Measurements from ENCODE around the gene MTCL1.

The MTCL1 gene

DNA sequence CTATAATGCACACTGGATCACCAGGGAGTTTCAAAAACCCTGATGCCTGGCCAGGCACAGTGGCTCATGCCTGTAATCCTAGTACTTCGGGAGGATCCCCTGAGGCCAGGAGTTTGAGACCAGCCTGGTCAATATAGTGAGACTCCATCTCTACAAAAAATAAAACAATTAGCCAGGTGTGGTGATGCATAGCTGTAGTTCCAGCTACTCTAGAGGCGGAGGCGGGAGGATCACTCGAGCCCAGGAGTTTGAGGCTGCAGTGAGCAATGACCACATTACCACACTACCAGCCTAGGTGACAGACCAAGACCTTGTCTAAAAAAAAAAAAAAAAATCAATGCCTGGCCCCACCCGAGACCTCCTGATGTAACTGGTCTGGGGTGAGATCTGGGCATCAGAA is 137.2 kb downstream of the MTCL1 start:
- DNase-seq = no peak

DNA sequence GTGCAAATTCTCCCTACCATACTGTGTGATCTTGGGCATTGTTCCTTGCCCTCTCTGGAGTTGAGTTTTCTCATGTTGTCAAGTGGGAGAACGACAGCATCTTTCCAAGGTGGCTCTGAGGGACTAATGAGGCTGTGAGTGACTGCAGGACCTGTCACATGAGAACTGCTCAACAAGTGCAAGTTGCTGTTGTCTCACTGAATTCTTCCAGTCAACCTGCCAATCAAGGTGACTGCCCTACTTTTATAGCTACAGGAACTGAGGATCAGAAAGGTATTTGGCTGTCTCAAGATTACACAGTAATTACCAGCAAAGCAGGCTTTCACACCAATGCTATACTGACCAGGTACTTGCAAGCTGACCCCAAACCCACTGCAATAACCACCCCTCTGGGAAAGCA is 137.6 kb downstream of the MTCL1 start:
- DNase-seq = no peak

DNA sequence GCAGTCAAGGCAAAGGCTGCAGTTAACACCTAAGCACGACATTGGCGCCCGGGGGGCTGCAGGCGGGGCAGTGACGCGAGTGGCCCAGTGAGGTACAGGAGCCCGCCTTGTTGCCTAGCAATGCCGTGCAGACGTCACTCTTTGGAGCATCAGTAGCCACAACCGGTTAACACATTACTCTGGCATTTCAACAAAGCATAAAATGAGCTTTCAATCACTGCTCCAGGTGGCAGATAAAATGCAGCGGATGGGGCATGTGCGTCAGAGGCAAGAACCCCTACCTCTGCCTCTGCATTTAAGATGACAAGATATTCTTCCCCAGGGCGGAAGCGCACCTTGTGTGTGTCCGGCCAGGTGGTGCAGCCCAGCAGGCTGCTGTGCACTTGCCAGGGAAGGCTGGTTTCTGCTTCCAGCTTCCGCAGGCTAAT is 139.4 kb downstream of the MTCL1 start:
- no peak for DNase-seq

DNA sequence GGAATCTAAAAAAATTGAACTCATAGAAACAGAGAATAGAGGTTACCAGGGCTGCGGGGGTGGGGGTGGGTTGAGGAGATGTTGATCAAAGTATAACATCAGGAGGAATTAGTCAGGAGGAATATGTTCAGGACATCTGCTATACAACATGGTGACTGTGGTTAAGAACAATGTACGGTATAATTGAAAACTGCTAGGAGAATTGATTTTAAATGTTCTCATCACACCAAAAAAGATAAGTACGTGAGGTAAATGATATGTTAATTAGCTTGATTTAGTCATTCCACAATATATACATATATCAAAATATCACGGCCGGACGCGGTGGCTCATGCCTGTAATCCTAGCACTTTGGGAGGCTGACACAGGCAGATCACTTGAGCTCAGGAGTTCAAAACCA is 140.2 kb downstream of the MTCL1 start:
- no peak for DNase-seq

DNA sequence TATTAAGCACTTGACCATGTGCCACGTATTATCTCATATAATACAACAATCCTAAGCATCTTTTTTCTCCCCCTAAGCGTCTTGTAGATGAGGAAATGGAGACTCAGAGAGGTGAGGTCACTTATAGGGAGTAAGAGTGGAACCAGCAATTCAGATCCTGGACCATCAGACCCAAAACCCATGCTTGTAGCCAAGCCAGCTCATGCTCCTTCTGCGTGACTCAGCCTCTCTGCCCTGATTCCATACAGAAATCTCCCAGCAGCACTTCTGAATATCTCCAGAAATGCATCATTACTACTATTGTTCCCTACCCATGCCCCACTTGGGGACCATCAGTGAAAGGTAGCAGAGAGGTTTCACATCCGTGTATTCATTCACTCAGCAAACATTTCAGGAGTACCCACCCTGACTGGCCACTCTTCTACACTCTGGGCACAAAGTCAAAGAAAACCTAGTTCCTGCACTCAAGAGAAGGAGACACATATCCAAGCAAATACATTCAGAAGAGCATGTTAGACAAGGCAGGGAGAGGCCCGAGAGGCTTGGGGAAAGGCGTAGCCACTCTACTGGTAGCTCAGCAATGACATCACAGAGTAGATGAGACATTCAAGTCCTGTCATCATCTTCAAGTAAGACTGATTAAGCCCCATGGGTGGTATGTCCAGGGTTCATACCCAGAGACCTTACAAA is 141.9 kb downstream of the MTCL1 start:
- DNase-seq = no peak

DNA sequence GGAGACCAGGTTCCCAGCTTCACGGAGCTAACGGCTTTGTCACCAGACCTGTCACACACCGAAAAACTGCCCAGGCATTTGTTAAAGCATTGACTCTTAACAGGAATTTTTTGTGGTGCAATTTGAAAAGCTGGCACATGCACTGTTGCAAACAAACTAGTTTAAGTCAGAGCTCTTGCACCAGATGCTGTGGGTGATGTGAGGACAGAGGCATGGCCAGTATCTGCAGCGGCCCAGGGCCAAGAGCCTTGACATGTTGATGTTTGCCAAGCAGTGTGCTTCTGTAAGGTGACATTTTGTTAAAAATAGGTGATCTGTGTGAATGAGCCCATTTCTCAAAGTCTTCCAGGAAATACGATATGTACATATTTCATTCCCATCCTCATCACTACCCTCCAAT is 142.5 kb downstream of the MTCL1 start:
- no peak for DNase-seq

DNA sequence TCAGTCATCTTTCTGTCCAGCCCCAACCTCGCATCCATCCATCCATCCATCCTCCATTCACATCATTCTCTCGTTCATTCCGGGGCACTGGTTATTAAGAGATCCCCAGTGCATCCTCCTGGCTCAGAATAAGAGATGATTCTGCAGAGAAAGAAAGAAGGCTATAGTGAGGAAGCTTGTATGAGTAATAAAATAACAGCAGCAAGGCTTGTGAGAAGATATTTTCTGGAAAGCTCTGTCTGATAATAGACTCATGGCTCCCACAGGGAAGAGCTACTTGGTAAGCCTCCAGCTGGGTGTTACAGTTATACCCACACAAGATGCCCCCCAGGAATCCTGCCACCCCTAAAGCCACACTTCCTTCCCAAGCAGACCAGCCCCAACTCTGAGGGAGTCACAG is 143.2 kb downstream of the MTCL1 start:
- no peak for DNase-seq

DNA sequence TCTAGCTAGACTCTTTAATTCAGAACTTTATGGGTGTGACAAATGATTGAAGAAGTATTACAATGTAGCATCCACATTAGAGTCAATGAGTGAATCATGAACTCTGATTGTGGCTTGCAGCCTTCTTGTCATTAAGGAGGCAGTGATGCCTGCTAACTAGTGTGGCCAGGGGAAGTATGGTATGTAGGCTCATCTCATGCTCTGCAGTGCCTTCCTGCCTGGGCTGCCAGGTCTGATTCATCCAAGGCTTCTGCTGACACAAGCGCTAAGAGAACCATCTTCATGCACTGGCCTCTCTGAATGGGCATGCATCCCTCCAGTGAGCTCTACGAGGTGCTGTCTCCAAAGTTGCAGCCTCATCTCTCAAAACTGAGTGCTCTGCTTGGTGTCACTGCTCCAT is 144.3 kb downstream of the MTCL1 start:
- no peak for DNase-seq

DNA sequence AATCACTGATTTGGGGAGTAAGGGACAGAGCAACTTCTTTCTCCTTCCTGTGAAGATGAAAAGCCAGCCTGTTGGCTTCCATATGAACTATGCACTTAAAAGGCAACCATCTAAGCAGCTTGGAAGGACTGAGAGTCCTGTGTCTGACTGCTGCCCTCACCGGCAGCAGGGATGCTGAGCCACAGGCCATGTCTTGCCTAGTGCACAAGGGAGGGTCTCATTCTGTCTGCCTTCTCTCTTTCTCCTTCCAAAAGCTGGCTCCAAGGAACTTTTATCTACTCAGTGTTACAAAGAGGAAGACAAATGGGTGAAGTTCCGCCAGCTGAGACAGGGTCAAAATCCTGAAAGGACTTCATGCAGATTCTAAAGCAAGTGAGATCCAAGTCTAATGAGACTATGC is 146.3 kb downstream of the MTCL1 start:
- DNase-seq = no peak

DNA sequence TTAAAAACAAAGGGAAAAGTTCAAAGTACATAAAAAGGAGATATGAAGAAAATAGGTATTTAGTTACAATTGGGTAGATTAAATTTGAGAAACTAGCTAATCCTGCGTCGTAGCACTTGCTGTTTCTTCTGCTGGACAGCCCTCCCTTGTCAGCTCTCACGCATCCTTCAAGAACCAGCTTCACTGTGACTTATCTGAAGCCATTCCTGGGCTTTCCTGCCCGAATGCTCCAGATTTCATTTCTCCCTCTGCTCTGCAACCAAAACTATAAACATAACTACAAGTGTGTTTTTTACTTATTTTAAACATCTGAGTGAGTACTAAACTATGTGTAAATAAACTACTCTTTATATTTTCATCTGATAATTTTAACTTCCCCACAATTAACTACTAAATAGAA is 149.2 kb downstream of the MTCL1 start:
- no peak for DNase-seq

DNA sequence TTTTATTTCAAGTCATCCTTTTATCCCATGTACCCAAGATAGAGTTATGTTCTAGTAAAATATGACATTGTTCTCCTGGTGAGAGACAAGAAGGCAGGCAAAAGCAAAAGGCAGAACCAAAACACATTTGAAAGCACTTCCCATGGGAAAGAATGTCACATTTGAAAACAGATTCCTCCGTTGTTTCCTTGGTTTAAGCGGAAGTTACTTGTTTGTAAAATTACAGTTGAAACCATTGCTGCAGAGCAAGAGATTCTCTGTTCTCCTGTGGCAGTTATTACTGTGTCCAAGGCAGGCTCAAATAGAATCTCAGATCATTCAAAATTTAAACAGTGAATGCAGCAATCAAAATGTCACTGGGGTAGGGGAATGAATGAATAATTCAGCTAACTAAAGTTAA is 149.6 kb downstream of the MTCL1 start:
- no peak for DNase-seq

DNA sequence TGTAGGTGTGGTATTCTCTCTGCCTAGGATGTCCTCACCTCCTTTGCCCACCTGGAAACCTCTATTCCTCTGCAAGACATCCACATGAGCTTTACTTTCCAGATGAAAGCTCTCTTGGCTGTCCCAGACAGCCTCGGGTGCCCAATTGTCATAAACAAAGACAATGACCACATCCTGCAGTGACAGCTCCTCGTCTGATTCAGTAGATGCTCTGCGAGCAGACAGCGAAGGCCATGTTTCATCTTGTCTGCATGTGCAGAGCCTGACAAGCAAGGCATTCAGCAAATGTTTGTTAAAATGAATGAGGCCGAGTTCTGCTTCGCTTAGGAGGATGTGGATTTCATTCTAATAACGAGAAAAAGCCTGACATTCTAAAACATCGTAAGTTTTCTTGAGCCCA is 150.9 kb downstream of the MTCL1 start:
- no peak for DNase-seq

DNA sequence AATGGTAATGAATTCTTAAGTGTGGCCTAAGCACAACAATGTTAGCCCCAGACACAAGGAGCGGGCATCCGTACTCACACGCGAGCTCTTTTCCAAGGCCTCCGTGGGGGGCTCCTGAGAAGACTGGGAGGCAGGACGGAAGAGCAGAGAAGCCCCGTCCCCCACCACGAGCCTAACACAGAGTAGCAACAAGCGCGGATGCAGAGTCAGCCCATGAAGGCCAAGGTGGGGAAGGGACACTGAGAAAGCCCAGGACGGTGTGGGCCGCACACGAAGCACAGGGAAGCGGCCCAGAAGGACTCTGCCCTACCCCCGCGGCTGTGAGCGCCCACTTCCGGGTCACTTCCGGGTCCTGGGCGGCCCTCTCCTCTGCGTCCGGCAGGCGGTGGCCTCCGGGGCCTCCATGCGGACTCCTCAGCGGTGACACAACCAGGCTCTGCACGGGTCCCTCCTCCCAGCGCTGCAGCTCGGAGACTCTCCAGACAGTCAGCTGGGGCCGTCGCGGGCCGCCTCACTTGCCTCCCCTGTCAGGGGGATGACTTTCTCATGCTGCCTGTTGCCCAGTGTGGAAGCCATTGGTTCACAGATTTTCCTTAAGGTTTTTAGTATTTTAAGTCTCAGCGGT is 151.5 kb downstream of the MTCL1 start:
- DNase-seq = no peak

DNA sequence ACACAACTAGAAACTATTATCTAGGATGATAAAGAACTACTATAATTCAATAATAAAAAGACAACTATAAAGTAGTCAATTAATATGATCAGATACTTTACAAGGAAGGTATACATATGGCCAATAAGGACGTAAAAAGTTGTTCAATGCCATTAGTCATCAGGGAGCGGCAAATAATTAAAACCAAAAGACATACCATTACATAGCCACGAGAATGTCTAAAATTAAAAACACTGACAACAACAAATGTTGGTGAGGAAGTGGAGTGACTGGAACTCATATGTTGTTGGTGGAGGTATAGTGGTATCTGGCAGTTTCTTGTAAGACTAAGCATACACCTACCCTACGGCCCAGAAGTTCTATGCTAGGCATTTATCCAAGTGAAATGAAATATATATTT is 152.4 kb downstream of the MTCL1 start:
- no peak for DNase-seq

DNA sequence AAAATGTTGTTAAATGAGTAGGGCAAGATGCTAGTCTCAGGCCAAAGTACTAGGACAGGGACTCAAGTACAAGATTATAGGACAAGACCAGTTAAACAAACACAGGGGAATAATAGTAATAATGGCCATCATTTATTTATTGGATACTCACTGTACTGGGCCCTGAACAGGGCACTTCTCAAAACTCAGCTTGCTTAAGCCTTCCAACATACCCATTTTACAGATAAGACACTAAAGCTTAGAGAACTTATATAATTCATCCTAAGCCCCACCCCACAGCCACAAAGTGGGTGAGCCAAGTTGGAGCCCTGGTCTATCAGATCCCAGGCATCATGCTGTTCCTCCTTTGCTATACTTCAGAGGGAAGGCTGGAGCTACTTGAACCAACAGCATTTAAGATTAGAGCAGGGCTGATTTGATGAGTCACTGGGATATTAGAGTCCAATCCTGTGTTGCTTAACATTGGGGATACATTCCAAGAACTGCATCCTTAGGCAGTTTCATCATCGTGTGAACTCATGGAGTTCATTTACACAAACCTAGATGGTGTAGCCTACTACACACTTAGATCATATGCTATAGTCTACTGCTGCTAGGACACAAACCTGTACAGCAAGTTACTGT is 153.6 kb downstream of the MTCL1 start:
- DNase-seq = no peak

DNA sequence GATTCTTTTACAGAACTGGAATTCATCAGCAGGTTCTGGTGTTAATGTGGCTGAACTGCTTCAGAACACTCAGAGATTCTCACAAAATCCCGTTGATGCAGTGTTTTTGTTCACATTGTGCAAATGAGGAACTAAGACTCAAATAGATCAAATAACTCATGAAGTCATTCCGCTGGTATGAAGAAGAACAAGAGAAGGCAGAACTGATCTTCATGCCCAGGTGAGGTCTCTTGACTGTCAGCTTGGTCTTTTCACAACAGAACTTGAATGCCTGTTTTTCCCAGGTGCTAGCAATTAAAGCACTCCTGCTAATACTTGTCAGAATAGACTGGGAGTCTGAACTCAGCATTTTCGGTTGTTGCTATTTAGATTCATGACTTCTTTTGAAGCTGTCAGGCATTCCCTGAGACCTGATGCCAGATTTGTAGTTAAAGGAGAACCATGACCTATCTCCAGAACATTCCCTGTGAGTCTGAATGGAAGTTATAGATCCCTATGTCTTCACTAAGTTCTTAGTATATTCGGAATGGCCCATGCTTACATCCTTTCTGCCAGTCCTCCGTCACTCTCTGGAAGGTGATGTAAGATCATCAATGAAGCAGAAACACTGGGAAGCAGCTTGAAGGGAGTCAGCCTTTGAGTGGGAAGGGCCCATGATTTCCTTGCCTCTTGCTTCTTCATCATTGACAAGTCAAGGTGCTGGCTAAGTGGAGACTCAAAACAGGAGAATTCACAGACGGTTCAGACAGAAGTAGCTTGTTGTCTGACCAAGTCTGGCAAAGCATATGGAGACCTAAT is 155.7 kb downstream of the MTCL1 start:
- no peak for DNase-seq

DNA sequence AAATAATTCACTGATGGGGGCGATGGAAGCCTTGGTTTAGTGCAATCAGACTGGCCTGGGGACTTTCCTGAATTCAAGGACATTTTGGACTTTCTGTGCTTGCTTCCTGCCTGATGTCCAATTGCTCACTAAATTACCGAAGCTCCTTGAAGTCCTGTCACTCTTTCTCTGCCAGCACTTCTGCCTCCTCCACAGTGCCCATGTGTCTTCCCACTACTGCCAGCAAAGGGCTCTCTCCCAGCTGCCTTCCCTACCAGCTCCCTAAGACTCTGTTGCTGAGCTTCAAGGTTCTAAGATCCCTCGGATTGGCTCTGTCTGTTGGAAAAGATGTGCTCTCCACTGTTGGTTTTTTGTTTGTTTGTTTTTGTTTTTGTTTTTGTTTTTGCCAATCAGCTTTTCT is 158.1 kb downstream of the MTCL1 start:
- no peak for DNase-seq

DNA sequence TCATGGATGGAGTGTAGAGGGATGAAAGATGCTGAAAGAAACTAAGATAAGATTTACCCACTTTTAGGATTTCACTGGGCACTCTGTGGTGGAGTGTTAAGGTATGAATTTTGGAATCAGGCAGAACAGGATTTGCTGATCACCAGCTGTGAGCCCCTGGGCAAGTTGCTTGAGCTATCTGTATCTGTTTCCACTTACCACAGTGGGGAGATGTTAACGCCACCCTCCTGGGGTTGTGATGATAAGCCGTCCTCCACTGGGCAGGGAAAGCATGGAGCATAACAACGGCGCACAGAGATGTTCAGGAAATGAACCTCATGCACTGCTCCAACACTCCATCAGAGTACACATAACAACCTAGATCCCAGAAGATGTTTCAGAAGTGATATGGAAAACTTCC is 160.6 kb downstream of the MTCL1 start:
- no peak for DNase-seq

DNA sequence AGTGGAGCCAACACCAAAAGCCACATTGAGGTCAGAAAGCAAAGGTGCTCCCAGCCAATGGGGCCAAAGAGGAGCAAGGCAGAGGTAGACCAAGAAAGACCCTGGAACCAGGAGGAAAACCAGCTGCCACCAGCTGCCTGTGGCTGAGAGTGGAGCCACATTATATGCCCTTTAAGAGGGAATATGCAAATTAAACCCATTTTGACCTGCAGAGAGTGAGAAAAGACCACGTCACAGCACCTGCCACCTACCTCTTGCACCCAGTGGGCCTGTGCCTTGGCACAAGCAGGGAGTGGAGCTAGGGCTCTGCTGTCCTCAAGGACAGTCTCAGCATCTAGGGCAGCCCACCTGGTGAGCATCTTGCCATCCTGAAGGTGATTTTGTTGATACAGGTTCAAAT is 161.3 kb downstream of the MTCL1 start:
- DNase-seq = no peak

DNA sequence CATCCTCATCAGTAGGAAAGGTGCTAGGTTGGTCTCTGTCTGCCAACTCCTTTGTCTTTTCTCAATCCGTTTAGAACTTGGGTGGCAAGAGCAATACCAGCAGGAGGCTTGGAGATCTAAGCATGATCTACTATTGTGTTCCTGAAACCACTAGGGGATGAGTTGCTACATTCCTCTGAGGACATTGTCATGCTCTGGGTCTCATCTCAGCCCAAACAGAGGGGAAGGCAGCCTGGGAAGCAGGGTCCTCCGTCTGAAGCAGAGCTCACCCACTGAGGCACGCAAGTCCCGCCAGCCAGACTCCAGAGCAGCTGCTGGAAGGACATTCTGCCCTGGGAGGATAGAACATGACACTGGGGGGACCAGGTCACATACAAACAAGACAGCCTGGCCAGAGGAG is 162.9 kb downstream of the MTCL1 start:
- no peak for DNase-seq

DNA sequence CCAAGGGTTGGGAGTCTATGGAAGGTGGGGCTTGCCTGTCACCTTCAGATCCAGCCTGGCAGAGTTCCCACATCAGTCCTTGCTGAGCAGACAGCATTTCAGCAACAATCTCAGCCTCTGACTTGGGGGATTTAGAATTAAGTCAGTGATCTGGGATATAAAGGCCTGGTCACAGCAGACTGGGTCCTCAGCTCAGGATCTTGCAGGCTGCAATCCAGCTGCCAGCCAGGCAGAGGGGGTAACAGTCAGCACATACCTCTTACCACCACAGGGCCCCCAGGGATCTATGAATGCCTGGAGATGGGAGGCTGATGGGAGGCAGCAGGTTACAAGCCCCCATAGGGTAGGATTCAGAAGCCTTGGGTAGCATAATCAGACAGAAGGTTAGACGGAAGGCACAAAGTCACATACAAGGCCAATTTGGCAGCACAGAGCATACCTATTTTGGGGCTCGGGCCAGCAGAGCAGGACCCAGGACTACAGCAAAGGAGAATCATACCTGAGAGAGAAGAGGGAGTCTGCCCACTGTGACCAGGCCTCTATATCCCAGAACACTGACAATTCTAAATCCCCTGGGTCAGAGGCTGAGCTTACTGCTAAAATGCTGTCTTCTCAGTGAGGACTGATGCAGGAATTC is 163.5 kb downstream of the MTCL1 start:
- no peak for DNase-seq

DNA sequence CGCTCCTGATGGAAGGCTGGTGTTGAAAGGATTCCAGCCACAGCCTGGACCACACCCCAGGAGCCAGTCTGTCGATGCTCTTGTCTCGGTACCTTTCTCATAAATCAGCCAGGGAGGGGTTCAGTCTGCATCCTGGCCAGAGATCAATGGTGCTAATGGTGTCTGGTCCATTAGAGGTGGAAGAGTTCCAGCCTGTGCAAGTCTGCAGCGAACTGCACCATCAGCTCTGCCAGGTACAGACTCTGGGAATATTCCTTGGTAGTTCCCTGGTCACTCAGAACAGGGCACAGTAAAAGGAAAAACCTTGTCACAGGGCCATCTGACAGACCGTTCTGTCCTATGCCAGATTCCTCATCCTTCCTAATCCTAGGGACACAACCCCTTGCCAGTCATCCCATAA is 164.3 kb downstream of the MTCL1 start:
- no peak for DNase-seq

DNA sequence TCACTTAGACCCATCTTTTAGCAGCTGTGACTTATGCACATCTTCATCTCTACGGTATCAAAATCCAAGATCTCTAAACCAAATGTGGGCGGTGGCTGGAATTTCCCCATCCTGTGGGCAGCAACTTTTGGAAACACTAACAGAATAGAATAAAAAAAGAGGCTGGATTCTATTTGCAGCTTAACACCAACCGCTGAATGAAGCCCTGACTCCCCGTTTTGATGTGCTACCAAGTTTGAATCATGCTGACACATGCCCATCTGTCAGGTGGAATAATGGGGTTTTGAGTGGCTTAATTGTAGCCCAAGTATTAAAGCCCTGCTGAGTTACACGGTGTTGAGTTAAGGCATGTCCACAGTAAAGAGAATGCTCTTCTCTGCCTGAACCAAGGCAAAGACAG is 165.2 kb downstream of the MTCL1 start:
- DNase-seq = no peak

Data from NCI-H345 (cell line).